CD4-positive, alpha-beta T cell treated with Interferon gamma for 1 hour (primary cell): ENCODE results near the gene CDC14B.

Source experiments
- DNase-seq: peaks from one replicate; pipeline ENCODE4 v3.0.0-alpha.2; 2020

The CDC14B gene

GRCh38 chr9:96500696-96501632 is 118.7 kb downstream of the CDC14B start:
- no peak for DNase-seq

- no peak for DNase-seq
These were observed 120.4 kb downstream of the CDC14B start for GRCh38 chr9:96499257-96499656.

- DNase-seq, result no peak
These were observed 120.8 kb downstream of the CDC14B start for GRCh38 chr9:96498796-96499195.

- DNase-seq, result no peak
These were observed 122.6 kb downstream of the CDC14B start for GRCh38 chr9:96497117-96497399.

- no peak for DNase-seq
These were observed 123.1 kb downstream of the CDC14B start for GRCh38 chr9:96496368-96497116.

GRCh38 chr9:96495341-96495740 is 124.3 kb downstream of the CDC14B start:
- DNase-seq, result no peak

GRCh38 chr9:96494215-96494800 is 125.3 kb downstream of the CDC14B start:
- DNase-seq, result no peak

GRCh38 chr9:96493757-96494156 is 125.9 kb downstream of the CDC14B start:
- no peak for DNase-seq

- no peak for DNase-seq
These were observed 126.6 kb downstream of the CDC14B start for GRCh38 chr9:96492993-96493531.

GRCh38 chr9:96491880-96492525 is 127.6 kb downstream of the CDC14B start:
- no peak for DNase-seq

GRCh38 chr9:96491079-96491879 is 128.4 kb downstream of the CDC14B start:
- DNase-seq, result no peak

GRCh38 chr9:96490534-96491078 is 129.0 kb downstream of the CDC14B start:
- DNase-seq, result no peak

- no peak for DNase-seq
These were observed 130.1 kb downstream of the CDC14B start for GRCh38 chr9:96489482-96489979.

- DNase-seq, result no peak
These were observed 131.7 kb downstream of the CDC14B start for GRCh38 chr9:96487949-96488348.

GRCh38 chr9:96487029-96487396 is 132.6 kb downstream of the CDC14B start:
- no peak for DNase-seq

- DNase-seq, result no peak
These were observed 133.1 kb downstream of the CDC14B start for GRCh38 chr9:96486386-96487028.

- no peak for DNase-seq
These were observed 134.4 kb downstream of the CDC14B start for GRCh38 chr9:96485280-96485679.

GRCh38 chr9:96484521-96484931 is 135.1 kb downstream of the CDC14B start:
- DNase-seq, result no peak

GRCh38 chr9:96483733-96484390 is 135.8 kb downstream of the CDC14B start:
- no peak for DNase-seq

- no peak for DNase-seq
These were observed 136.4 kb downstream of the CDC14B start for GRCh38 chr9:96483197-96483596.

GRCh38 chr9:96482476-96482875 is 137.2 kb downstream of the CDC14B start:
- DNase-seq, result no peak
